DND-41 (cell line): Measurements from ENCODE around the gene ZKSCAN2.

ENCODE experiments used
- ATAC-seq: fragments of 200-7000 bp; cut with Tn5 transposase; 3 replicates; pipeline ENCODE4 v1.9.1; 2021; ENCODE audit warnings: low read depth; ENCODE audit not compliant: insufficient read depth
- DNase-seq: peaks from one replicate; pipeline ENCODE4 v3.0.0-alpha.2; 2020
- H2AFZ ChIP-seq: 2 replicates; pipeline ENCODE4 v1.6.0; 2012; ENCODE audit warnings: low read depth, low read length
- H3K27ac ChIP-seq: 2 replicates; pipeline ENCODE4 v1.5.1; 2012; ENCODE audit warnings: low read length, inconsistent platforms
- H3K27me3 ChIP-seq: fragments of 200-600 bp; sonication (generic); 2 replicates; pipeline ENCODE4 v1.6.0; 2012; ENCODE audit warnings: low read length, mild to moderate bottlenecking, inconsistent platforms; ENCODE audit not compliant: insufficient read depth, poor library complexity
- H3K36me3 ChIP-seq: 2 replicates; pipeline ENCODE4 v1.5.1; 2012; ENCODE audit warnings: low read length, inconsistent platforms; ENCODE audit not compliant: insufficient read depth
- H3K4me1 ChIP-seq: 2 replicates; pipeline ENCODE4 v1.5.1; 2012; ENCODE audit warnings: mild to moderate bottlenecking, low read length; ENCODE audit not compliant: insufficient read depth
- H3K4me2 ChIP-seq: 2 replicates; pipeline ENCODE4 v1.6.0; 2012; ENCODE audit warnings: mild to moderate bottlenecking, moderate library complexity, low read length, inconsistent platforms; ENCODE audit not compliant: insufficient read depth
- H3K4me3 ChIP-seq, 2 experiments: fragments of 200-600 bp in 1 of 2; shearing (Covaris generic) in 1 of 2; 2 replicates each; pipeline ENCODE4 v1.5.1; 2012 to 2016; ENCODE audit warnings: inconsistent platforms in 2 of 2, low read length in 2 of 2, mild to moderate bottlenecking in 2 of 2, low read depth in 1 of 2, moderate library complexity in 1 of 2
- H3K79me2 ChIP-seq: 2 replicates; pipeline ENCODE4 v1.6.0; 2012; ENCODE audit warnings: low read length, inconsistent platforms; ENCODE audit not compliant: insufficient read depth
- H3K9ac ChIP-seq: 2 replicates; pipeline ENCODE4 v1.6.0; 2012; ENCODE audit warnings: low read depth, mild to moderate bottlenecking, inconsistent platforms, low read length, moderate library complexity
- H3K9me3 ChIP-seq: 2 replicates; pipeline ENCODE4 v1.5.1; 2012; ENCODE audit warnings: low read length, moderate library complexity, mild to moderate bottlenecking, inconsistent platforms; ENCODE audit not compliant: insufficient read depth, severe bottlenecking
- H4K20me1 ChIP-seq: 2 replicates; pipeline ENCODE4 v1.6.0; 2012; ENCODE audit warnings: low read length; ENCODE audit not compliant: insufficient read depth
- CTCF ChIP-seq: IDR thresholded peaks from 2 replicates; pipeline ENCODE4 v1.5.1; 2012; ENCODE audit warnings: borderline replicate concordance, low read length, moderate library complexity, mild to moderate bottlenecking; ENCODE audit not compliant: poor library complexity, severe bottlenecking; ENCODE audit errors: extremely low read depth
- EZH2 ChIP-seq: IDR thresholded peaks from 3 replicates; pipeline ENCODE4 v1.6.1; 2012; ENCODE audit warnings: borderline replicate concordance, low read depth, mild to moderate bottlenecking, moderate library complexity, low read length, inconsistent platforms; ENCODE audit not compliant: severe bottlenecking

The ZKSCAN2 gene

GRCh38 chr16:25212636-25213035 is 45.0 kb downstream of the ZKSCAN2 start:
- Histone ChIP-seq H3K79me2 (no peaks in the 10 kb centered on the region), H2AFZ (no peak overlapping the region), H3K36me3 (no peaks in the 10 kb centered on the region), H3K27me3 (no peaks in the 10 kb centered on the region), H3K4me2 (no peak overlapping the region), H3K9ac (no peak overlapping the region), H3K27ac (no peak overlapping the region), H3K4me3 (no peak overlapping the region), H3K9me3 (no peaks in the 10 kb centered on the region), H3K4me1 (no peaks in the 10 kb centered on the region), H4K20me1 (no peaks in the 10 kb centered on the region)
- TF ChIP-seq CTCF = no peak
- no peak for TF ChIP-seq EZH2
- no peak for ATAC-seq
- no peak for DNase-seq

GRCh38 chr16:25210758-25211157 is 46.9 kb downstream of the ZKSCAN2 start:
- H3K27ac ChIP-seq = no peak overlapping the region
- no peak overlapping the region for H3K4me2 ChIP-seq
- H4K20me1 ChIP-seq = no peaks in the 10 kb centered on the region
- H3K79me2 ChIP-seq = no peaks in the 10 kb centered on the region
- no peak for TF ChIP-seq CTCF
- TF ChIP-seq EZH2 = no peak
- H3K9ac ChIP-seq = no peak overlapping the region
- ATAC-seq (no peak), DNase-seq (no peak)
- no peaks in the 10 kb centered on the region for H3K27me3 ChIP-seq
- no peak overlapping the region for H2AFZ ChIP-seq
- no peaks in the 10 kb centered on the region for H3K36me3 ChIP-seq
- H3K4me3 ChIP-seq = no peak overlapping the region
- no peaks in the 10 kb centered on the region for H3K9me3 ChIP-seq
- no peaks in the 10 kb centered on the region for H3K4me1 ChIP-seq

- H3K36me3 ChIP-seq = no peaks in the 10 kb centered on the region
- H3K4me3 ChIP-seq = no peak overlapping the region
- H3K4me1 ChIP-seq = no peaks in the 10 kb centered on the region
- H4K20me1 ChIP-seq = no peaks in the 10 kb centered on the region
- no peak overlapping the region for H3K27ac ChIP-seq
- no peak overlapping the region for H3K9ac ChIP-seq
- H3K9me3 ChIP-seq = no peaks in the 10 kb centered on the region
- H2AFZ ChIP-seq = no peak overlapping the region
- no peak for DNase-seq
- H3K4me2 ChIP-seq = no peak overlapping the region
- no peak for ATAC-seq
- no peaks in the 10 kb centered on the region for H3K27me3 ChIP-seq
- no peak for TF ChIP-seq CTCF
- TF ChIP-seq EZH2 = no peak
- H3K79me2 ChIP-seq = no peaks in the 10 kb centered on the region
Measured at GRCh38 chr16:25199457-25199856, 58.2 kb downstream of the ZKSCAN2 start.

- Histone ChIP-seq H3K9ac (no peak overlapping the region), H3K27me3 (no peaks in the 10 kb centered on the region), H3K4me1 (no peaks in the 10 kb centered on the region), H3K27ac (no peak overlapping the region), H3K9me3 (no peaks in the 10 kb centered on the region), H4K20me1 (no peaks in the 10 kb centered on the region), H3K4me2 (no peak overlapping the region), H2AFZ (no peak overlapping the region), H3K4me3 (no peak overlapping the region), H3K79me2 (no peaks in the 10 kb centered on the region), H3K36me3 (no peaks in the 10 kb centered on the region)
- TF ChIP-seq EZH2 = no peak
- no peak for TF ChIP-seq CTCF
- no peak for ATAC-seq
- no peak for DNase-seq
Measured at GRCh38 chr16:25198021-25198420, 59.6 kb downstream of the ZKSCAN2 start.
